GM21423 (cell line): ENCODE data around the gene AIF1.

Experiments used
- ATAC-seq: cut with Tn5 transposase; IDR thresholded peaks from one replicate; pipeline ENCODE4 v1.9.1; 2021; ENCODE audit warnings: mild to moderate bottlenecking, moderate library complexity; ENCODE audit not compliant: unreplicated experiment

AIF1 gene

DNA sequence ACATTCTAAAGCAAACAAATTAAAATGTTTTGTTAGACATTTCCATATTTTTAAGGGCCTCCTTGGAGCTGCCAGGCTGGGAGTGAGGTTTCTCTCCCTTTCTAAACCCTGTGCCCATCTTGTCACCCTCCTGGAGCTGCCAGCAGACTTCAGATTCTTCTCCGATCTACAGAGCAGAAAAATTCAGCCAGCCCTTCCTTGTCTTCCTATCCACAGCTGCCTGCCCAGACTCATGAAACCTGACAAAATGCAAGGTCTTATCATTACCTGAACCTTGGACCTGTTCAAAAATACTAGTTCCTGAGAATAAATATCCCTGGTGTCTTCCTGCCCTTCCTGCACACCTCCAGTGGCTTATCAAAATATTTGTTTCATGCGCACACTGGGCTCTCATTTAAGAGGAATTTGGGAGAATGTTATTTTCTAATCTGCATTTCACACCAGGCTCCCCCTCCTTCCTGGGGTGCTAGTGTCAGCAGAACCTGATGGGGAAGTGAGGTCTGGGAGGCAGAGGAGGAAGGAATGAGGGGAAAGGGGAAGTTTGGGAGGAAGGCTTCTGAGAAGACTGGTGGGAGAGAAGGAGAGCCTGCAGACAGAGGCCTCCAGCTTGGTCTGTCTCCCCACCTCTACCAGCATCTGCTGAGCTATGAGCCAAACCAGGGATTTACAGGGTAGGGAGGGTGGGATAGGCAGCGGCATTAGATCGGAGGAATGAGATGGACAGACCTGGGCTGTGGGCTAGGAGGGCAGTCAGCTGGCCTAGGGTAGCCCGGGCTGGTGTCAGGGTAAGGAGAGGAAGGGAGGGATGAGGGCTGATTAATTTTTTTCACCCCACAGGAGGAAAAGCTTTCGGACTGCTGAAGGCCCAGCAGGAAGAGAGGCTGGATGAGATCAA is at the start of gene AIF1:
Gene AIF1 (plus strand): TSS at position 551 of the 895 bp plus-strand sequence. CDS start 96 bp downstream, at position 647.
- no peak for ATAC-seq

DNA sequence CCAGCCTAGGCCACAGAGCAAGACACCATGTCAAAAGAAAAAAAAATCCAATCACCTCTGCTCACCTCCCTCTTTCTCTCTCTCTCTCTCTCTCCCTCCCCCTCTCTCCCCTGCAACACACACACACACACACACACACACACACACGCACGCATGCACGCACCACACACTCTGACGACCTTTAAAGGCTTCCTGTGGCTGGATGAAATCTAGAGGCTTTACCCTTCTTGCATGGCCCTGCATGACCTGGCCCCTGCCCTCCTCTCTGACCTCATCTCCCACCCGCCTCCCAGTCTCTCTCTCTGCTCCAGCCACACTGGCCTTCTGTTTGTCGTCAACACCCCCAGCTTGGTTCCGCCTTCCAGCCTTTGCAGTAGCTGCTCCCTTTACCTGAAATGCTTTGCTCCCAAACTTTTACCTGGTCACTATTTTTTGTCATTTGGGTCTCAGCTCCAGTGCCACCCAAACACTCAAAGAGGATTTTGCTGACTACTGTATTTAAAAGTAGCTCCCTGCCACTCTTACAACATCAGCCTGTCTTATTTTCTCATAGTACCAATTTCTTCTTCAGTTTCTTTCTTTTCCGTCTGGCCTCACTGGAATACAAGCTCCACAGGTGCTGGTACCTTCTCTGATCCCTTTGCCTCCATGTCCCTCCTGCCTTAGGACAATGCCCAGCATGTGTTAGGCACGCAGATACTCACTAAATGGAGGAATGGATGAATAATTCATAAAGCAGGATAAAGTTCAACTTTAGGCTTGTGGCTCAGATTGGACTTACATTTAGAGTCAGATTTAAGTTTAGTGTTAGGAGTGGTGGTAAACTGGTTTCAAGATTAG is 47.3 kb upstream of the AIF1 start:
- no peak for ATAC-seq

DNA sequence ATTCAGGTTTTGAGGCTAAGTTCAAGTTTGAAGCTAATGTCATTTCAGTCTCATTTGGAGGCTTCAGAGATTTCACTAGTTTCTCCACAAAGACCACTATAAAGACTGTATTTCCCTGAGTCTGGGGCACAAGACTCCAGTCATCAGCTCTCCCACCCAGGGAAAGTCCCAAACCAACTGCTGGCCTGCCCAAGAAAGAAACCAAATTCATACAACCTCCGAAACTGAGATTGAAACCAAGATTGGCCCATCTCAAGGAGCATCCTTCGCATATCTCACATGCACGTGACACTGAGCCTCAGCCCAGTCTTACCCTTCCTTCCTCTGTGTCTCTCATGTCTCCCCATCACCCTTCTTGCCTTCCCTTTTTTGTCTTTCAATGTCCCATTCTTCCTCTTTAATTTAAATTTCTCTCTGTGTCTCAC is 46.5 kb upstream of the AIF1 start:
- ATAC-seq: peak; percentile 60

DNA sequence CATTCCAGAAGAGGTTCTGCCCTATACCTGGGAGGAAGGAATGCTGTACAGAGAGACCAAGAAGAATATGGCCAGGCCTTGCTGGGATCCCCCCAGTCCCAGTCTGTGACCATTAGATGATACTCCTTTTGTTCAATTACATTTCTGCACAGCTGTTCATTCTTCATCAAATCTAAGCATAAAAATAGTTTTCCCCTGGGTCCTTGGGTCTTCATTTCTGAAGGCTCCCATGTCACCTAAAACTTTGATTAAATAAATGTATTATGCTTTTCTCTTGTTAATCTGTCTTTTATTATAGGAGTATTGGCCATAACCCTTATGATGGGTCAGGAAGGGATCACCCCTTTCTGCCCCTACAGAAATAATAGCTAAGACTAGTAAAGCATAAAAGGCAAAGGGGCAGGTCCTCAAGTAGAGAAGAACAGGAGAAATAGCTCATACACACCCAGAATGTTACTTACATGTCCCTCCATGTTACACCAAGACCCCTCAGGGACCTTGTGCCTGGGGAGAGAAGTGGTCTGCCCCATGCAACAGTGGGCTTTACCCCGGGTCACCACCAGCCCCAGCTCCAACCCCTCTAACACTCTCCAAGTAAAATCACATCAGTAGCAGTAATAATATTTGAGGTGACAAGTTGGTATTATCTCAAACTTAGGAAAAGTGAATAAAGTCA is 45.0 kb upstream of the AIF1 start:
- no peak for ATAC-seq

DNA sequence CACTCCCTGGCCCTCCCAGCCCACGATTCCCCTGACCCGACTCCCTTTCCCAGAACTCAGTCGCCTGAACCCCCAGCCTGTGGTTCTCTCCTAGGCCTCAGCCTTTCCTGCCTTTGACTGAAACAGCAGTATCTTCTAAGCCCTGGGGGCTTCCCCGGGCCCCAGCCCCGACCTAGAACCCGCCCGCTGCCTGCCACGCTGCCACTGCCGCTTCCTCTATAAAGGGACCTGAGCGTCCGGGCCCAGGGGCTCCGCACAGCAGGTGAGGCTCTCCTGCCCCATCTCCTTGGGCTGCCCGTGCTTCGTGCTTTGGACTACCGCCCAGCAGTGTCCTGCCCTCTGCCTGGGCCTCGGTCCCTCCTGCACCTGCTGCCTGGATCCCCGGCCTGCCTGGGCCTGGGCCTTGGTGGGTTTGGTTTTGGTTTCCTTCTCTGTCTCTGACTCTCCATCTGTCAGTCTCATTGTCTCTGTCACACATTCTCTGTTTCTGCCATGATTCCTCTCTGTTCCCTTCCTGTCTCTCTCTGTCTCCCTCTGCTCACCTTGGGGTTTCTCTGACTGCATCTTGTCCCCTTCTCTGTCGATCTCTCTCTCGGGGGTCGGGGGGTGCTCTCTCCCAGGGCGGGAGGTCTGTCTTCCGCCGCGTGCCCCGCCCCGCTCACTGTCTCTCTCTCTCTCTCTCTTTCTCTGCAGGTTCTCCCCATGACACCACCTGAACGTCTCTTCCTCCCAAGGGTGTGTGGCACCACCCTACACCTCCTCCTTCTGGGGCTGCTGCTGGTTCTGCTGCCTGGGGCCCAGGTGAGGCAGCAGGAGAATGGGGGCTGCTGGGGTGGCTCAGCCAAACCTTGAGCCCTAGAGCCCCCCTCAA is 42.8 kb upstream of the AIF1 start, which contains the start of gene LTA:
Gene LTA (plus strand): TSS at position 249 of the 871 bp plus-strand sequence. CDS start 454 bp downstream, at position 703.
- ATAC-seq: peak; percentile 36

DNA sequence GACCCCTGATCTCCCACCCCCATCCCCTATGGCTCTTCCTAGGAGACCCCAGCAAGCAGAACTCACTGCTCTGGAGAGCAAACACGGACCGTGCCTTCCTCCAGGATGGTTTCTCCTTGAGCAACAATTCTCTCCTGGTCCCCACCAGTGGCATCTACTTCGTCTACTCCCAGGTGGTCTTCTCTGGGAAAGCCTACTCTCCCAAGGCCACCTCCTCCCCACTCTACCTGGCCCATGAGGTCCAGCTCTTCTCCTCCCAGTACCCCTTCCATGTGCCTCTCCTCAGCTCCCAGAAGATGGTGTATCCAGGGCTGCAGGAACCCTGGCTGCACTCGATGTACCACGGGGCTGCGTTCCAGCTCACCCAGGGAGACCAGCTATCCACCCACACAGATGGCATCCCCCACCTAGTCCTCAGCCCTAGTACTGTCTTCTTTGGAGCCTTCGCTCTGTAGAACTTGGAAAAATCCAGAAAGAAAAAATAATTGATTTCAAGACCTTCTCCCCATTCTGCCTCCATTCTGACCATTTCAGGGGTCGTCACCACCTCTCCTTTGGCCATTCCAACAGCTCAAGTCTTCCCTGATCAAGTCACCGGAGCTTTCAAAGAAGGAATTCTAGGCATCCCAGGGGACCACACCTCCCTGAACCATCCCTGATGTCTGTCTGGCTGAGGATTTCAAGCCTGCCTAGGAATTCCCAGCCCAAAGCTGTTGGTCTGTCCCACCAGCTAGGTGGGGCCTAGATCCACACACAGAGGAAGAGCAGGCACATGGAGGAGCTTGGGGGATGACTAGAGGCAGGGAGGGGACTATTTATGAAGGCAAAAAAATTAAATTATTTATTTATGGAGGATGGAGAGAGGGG is 41.6 kb upstream of the AIF1 start:
- ATAC-seq: no peak

DNA sequence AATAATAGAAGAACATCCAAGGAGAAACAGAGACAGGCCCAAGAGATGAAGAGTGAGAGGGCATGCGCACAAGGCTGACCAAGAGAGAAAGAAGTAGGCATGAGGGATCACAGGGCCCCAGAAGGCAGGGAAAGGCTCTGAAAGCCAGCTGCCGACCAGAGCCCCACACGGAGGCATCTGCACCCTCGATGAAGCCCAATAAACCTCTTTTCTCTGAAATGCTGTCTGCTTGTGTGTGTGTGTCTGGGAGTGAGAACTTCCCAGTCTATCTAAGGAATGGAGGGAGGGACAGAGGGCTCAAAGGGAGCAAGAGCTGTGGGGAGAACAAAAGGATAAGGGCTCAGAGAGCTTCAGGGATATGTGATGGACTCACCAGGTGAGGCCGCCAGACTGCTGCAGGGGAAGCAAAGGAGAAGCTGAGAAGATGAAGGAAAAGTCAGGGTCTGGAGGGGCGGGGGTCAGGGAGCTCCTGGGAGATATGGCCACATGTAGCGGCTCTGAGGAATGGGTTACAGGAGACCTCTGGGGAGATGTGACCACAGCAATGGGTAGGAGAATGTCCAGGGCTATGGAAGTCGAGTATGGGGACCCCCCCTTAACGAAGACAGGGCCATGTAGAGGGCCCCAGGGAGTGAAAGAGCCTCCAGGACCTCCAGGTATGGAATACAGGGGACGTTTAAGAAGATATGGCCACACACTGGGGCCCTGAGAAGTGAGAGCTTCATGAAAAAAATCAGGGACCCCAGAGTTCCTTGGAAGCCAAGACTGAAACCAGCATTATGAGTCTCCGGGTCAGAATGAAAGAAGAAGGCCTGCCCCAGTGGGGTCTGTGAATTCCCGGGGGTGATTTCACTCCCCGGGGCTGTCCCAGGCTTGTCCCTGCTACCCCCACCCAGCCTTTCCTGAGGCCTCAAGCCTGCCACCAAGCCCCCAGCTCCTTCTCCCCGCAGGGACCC is 40.6 kb upstream of the AIF1 start:
- ATAC-seq: no peak

DNA sequence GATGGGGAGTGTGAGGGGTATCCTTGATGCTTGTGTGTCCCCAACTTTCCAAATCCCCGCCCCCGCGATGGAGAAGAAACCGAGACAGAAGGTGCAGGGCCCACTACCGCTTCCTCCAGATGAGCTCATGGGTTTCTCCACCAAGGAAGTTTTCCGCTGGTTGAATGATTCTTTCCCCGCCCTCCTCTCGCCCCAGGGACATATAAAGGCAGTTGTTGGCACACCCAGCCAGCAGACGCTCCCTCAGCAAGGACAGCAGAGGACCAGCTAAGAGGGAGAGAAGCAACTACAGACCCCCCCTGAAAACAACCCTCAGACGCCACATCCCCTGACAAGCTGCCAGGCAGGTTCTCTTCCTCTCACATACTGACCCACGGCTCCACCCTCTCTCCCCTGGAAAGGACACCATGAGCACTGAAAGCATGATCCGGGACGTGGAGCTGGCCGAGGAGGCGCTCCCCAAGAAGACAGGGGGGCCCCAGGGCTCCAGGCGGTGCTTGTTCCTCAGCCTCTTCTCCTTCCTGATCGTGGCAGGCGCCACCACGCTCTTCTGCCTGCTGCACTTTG is 39.6 kb upstream of the AIF1 start, which contains the start of gene TNF:
Gene TNF (plus strand): TSS at position 231 of the 567 bp plus-strand sequence. CDS start 177 bp downstream, at position 408.
- no peak for ATAC-seq

DNA sequence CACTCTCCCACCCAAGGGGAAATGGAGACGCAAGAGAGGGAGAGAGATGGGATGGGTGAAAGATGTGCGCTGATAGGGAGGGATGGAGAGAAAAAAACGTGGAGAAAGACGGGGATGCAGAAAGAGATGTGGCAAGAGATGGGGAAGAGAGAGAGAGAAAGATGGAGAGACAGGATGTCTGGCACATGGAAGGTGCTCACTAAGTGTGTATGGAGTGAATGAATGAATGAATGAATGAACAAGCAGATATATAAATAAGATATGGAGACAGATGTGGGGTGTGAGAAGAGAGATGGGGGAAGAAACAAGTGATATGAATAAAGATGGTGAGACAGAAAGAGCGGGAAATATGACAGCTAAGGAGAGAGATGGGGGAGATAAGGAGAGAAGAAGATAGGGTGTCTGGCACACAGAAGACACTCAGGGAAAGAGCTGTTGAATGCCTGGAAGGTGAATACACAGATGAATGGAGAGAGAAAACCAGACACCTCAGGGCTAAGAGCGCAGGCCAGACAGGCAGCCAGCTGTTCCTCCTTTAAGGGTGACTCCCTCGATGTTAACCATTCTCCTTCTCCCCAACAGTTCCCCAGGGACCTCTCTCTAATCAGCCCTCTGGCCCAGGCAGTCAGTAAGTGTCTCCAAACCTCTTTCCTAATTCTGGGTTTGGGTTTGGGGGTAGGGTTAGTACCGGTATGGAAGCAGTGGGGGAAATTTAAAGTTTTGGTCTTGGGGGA is 38.9 kb upstream of the AIF1 start:
- no peak for ATAC-seq

DNA sequence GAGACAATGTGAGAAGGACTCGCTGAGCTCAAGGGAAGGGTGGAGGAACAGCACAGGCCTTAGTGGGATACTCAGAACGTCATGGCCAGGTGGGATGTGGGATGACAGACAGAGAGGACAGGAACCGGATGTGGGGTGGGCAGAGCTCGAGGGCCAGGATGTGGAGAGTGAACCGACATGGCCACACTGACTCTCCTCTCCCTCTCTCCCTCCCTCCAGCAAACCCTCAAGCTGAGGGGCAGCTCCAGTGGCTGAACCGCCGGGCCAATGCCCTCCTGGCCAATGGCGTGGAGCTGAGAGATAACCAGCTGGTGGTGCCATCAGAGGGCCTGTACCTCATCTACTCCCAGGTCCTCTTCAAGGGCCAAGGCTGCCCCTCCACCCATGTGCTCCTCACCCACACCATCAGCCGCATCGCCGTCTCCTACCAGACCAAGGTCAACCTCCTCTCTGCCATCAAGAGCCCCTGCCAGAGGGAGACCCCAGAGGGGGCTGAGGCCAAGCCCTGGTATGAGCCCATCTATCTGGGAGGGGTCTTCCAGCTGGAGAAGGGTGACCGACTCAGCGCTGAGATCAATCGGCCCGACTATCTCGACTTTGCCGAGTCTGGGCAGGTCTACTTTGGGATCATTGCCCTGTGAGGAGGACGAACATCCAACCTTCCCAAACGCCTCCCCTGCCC is 38.0 kb upstream of the AIF1 start:
- no peak for ATAC-seq

DNA sequence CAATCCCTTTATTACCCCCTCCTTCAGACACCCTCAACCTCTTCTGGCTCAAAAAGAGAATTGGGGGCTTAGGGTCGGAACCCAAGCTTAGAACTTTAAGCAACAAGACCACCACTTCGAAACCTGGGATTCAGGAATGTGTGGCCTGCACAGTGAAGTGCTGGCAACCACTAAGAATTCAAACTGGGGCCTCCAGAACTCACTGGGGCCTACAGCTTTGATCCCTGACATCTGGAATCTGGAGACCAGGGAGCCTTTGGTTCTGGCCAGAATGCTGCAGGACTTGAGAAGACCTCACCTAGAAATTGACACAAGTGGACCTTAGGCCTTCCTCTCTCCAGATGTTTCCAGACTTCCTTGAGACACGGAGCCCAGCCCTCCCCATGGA is 37.5 kb upstream of the AIF1 start:
- ATAC-seq: no peak

DNA sequence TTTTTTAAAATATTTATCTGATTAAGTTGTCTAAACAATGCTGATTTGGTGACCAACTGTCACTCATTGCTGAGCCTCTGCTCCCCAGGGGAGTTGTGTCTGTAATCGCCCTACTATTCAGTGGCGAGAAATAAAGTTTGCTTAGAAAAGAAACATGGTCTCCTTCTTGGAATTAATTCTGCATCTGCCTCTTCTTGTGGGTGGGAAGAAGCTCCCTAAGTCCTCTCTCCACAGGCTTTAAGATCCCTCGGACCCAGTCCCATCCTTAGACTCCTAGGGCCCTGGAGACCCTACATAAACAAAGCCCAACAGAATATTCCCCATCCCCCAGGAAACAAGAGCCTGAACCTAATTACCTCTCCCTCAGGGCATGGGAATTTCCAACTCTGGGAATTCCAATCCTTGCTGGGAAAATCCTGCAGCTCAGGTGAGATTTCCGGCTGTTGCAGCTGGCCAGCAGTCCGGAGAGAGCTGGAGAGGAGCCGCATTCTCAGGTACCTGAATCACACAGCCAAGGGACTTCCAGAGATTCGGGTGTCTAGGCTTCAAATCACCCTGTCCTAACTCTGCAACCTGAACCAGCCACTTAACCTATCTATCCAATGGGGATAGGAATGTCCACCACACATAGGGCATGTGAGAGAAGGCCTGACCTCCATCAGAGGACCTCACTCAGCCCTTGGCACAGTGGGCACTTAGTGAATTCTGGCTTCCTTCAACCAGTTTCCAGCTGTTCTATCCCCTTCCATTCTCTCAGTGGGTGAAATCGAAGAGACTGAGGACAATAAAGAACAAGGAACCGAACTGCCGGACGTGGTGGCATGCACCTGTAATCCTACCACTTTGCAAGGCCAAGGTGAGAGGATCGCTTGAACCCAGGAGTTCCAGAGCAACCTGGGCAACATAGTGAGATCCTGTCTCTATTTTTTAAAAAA is 36.6 kb upstream of the AIF1 start:
- no peak for ATAC-seq

DNA sequence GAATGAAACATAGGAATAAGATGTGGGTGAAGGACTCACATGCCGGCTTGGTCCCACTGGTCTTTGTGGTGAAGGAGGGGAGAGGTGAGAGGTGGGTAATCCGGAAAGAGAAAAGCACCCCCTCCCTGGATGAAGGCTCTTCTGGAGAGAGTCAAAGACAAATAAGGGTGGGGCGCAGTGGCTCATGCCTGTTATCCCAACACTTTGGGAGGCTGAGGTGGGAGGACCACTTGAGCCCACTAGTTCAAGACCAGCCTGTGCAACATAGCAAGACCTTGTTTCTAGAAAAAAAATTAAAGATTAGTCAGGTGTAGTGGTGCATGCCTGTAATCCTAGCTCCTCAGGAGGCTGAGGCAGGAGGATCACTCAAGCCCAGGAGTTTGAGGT is 35.9 kb upstream of the AIF1 start:
- ATAC-seq: no peak

DNA sequence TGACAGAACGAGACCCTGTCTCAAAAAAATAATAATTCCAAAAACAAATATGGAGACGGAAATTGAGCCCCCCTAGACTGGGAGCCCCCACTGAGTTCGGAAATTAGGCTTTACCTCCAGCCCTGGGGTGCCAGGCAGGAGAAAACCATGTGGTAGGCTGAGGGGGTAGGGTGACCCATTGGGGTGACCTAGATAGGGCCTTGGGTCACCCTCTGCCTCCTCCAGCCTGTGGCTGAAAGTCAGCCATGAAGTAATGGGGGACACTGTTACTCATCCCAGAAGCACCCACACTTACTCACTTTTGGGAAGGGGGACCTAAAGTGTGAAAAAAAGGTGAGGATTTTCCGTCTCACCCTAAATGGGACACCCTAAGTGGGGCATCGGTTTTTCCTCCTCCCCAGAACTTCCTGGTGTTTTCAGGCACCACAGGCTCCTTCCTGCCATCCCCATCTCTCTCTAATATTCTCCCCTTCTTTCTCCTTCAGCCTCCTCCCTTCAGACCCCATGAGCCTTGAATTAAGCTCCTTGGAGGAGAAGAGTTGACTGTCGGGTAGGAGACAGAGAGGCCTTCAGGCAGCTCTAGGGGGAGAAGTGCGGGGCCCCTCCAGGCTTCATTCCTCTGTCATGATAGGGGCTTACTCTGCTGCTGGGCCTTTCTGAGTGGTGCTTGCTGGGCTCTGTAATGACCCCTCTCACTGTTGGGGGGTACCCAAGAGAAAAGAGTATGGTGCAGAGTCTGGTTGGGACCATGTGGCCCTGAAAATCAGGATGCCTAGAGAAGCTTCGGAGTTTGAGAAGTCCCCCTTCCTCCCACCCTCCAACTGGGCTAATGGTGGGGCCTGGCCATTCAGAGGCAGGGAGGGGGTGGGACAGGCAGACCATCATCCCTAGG is 35.2 kb upstream of the AIF1 start:
- no peak for ATAC-seq

DNA sequence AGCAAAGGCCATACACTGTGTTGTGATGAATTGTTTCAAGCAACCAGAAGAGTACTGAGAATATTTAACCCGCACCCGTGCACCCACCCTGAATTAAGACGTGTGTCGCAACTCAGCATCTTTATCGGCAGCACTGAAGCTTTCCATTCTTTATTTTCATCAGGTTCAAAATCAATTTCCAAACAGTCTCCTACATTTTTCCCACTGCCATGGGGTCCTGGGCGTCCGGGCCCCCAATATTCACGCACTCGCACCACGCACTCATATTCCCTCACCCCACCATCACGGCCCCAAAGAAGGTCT is 34.6 kb upstream of the AIF1 start:
- no peak for ATAC-seq
